ENCODE results near the gene CELF1. TPM values are rescaled to one million over a fixed set of nuclear protein-coding genes. Genes with fewer than 3 reads are reported as not detected.

The CELF1 gene
- total RNA-seq, 1 donor from 2014 or later, result 246 TPM

DNA sequence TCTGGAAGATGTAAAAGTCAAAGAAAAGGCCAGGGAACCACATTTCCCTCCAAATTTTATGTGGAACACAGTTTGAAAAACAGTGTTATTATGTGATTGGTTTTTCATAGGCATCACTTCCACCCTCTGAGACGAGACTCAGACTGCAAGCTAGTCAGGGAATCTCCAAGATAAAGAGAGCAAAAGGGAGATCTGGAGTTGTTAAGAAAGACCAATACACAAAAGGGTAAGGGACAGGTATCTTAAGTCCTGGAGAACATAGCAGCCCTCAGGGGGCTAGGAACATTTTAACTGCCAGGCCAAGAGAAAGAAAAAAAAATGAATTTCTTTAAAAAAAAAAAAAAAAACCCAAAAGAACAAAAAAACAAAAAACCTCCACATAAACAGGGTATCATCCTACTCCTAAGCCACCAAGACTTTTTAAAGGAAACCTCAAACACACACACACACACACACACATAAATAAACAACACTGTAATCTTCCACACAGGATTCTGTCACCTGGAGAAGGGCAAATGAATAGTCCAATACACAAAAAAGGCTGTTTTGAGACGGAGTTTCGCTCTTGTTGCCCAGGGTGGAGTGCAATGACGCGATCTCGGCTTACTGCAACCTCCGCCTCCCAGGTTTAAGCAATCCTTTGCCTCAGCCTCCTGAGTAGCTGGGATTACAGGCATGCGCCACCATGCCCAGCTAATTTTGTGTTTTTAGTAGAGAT is 44.5 kb downstream of the CELF1 start:
- DNase-seq, result no peak

DNA sequence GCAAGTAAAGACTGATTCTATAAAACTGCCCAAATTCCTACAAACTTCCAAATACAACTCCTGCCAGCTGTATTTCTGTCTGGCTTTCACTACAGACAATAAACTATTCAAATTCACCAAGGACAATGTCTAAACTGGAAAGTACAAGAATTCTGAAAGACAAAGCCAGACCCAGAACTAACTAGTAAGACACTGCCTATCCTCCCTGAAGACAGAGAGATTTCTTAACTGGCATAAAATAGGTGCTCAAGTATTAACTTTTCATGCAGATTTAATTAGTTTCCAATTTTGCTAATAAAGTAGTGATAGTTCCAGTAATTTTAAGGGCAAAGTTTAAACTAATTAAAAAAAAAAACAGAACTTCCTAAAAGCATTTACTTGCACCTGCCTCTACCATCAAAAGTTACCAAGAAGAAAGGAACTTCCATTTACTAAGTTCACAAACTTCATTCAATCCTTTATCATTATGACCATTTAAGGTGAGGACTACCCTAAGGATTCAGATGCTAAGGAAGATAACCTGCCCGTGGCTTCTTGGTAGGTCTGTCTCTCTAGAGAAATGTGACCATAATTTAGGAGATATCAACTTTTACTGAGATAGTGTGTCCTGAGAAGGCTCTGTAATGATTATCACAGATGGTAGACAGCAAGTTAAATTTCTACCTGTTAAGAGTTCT is 45.2 kb downstream of the CELF1 start:
- no peak for DNase-seq

DNA sequence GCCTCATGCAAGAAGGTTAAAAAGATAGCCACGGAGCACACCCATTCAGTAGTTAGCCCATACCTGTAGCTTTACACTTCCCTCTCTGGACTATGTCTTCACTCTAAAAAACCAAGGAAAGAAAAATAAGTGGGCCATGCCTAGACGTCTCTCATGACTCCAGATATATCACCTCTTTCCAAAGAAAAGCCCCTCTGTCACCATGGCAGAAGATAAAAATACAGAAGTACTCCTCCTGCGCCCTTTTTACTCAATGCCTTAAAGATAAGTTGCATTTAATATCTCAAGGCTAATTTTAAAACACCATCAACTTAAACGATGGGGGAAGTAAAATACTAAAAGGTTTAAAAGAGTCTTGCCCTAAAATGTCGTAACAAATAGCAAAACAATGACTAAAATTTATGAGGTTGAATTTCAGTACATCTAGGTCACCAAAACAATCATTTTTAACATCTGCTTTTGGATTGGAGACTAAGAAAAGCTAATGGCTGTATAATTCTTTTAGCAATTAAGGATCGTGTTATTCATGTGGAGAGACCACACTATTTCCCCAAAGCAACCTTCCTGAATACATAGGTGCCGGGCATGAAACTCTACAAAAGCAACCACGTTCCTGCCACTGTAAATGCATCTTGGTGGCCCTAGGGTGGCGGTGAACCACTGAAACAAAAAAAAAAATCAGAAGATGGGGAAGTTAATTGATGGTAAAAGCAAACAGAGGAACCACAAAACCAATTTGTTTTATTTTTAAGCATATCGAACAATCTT is 46.0 kb downstream of the CELF1 start:
- DNase-seq, result no peak

DNA sequence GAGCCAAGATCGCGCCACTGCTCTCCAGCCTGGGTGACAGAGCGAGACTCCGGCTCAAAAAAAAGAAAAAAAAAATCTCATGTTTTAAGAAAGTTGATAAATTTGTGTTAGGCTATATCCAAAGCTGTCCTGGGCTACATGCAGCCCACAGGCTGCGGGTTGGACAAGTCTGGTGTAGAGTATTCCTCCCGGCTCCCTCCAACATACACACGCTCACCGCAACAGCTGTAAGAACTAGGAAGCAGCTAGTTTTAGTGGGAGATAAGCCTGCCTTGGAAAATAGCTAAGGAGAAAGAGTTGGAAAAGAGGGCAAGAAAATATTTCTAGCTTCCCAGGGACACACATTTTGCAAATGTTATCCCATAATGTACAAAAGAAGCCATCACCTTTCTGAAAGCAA is 46.6 kb downstream of the CELF1 start:
- DNase-seq, result no peak

DNA sequence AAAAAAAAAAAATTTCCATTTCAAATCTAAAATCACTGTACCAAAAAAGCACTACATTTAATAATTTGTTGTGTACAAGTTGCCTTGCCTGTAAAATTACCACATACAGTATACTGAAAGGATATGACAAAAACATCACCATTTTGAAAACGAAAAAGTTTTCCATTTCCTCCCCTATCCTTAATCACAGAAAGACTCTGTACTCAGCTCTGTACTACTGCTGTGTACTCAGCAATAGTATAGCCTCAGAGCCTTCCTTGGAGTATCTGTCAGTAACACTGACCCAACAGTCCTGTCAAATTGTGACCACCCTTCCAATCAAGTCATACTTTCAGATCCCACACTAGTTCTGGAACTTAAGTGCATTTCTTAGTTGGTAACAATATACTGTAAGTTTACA is 48.0 kb downstream of the CELF1 start:
- DNase-seq, result no peak

DNA sequence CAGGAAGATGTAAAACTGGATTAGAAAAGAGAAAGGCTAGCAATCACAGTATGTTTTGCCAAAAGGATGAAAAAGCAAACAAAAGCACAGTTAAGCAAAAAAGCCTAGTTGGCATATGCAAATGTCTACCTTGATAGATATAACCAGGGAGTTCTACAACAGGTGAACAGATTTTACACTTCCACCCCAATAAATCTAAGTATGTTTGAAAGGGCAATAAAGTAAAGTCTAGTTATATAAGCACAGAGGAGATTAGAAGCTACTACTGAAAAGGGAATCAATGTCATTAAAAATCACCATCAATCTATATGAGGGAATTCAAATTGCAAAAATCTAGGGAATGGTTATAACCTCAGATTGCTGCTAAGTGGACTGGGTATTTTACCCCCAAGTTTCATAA is 49.7 kb downstream of the CELF1 start:
- no peak for DNase-seq

DNA sequence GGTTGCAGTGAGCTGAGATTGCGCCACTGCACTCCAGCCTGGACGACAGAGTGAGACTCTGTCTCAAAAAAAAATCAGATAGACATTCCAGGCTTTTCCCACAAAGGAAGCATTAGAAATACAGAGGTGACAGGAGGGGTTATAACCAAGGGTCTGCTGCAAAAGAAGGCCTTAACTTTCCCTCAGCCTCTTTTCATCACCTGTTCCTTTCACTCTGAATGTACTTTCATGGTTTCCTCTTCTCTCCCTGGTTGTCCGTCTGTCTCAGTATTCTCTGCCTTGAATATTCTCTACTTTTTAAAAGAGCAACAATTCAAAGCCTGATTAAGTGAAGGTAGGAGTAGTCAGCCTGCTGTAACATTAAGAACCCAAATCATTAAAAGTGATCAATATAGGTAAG is 50.2 kb downstream of the CELF1 start:
- DNase-seq, result no peak

DNA sequence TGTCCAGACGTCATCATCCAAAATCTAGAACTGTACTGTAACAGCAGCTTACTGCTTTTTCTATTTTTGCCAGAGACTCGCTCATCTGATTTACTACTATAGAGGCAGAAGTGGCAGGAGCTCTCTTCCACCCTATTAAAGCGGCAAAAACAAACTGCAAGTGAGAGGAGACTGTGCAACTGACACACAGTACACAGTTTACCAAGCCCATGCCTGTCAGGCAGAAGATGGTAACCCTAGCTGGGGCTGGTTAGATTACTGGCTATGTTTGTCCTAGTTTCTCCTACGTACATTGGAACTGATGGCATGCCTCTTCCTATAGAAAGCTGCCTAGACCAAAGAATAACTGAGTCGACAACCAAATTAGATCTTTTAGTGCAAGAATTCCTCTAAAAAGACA is 51.8 kb downstream of the CELF1 start:
- no peak for DNase-seq

DNA sequence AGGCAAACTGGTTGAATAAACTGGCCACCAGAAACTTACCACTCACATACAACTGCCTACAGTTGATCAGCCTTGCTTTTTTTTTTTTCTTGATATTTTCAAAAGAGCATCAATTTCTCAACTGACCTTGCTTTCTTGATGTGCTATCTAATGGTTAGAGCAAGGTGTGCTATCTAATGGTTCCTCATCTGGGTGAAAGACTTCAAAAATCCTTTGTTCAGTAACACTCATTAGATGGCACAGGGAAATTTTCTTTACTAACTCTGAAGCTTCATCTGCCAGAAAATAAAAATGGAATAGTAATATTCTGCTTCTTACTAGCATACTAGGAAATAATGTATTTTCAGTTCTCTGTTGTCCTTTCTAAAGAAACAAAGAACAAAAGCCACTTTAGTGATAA is 52.8 kb downstream of the CELF1 start:
- no peak for DNase-seq

DNA sequence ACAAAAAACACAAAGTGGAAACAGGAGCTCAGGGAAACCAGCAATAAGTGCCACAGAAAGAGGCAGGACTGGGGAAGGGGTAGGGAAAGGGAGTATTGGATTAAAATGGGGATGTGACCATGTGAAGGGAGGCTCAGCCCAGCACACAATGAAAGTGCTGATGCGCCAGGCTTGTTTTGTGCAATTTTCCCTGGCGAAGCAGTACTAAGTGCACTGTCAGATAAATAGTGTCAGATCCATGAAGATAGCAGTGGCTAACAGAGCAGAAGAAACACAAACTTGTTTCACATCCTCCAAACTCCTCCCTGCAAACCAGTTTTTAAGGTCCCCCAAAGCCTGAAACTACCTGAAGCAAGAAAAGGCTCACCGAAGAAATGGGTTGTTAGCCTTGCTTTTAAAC is 53.3 kb downstream of the CELF1 start:
- no peak for DNase-seq

DNA sequence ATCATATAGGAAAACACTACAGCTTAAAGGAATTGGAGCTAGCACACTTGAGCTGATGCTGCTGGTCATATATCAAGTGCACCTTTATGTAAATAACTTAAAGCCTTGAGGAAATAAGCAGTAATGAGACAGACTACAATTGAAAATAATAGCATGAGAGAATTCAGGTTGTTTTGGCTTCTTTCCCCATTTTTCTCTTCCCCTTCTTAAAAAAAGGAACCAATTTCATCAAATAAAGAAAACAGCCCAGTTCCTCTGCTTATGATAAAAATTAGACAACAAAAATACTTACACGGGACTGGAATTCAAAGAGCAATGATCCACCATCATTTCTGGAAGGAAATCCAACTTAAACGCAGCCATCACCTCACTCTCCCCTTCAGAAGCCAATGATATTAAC is 53.8 kb downstream of the CELF1 start:
- no peak for DNase-seq

DNA sequence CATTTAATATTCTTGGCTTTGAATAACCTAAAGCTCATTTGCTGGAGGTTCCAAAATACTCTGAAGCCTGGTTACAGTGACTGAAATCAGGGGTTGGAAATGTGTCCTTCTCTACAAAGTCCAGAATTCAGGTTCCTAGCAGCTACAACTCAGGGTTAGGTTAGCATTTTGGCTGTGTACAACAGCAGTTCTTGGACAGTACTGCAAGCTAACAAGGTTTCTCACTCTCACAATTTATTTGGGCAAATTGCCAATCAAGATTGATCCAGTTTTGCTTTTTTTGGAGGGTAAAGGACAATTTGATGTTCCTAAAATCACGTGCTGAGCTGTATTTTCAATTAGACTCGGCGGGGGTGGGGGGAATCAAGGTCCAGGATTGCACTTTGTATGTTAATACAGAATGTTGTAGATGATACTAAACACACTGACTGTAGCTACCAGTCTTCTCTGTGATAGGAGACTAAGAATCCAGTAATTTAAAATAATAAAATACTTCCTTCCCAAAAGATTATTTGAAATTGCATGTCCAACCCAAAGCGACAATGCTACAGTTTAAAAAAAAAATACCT is 54.3 kb downstream of the CELF1 start:
- no peak for DNase-seq

DNA sequence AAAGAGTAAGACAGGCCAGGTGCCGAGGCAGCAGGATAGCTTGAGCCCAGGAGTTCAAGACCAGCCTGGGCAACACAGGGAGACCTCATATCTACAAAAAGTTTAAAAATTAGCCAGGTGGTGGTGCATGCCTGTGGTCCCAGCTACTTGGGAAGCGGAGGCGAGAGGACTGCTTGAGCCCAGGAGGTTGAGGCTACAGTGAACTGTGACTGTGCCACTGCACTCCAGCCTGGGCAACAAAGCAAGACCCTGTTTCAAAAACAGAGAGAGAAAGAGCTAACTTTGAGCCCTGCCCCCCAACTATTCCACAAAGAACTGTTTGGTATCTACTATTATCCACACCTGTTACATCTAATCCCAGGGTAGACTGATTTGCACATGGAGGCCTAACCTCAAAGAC is 54.8 kb downstream of the CELF1 start:
- DNase-seq, result no peak

DNA sequence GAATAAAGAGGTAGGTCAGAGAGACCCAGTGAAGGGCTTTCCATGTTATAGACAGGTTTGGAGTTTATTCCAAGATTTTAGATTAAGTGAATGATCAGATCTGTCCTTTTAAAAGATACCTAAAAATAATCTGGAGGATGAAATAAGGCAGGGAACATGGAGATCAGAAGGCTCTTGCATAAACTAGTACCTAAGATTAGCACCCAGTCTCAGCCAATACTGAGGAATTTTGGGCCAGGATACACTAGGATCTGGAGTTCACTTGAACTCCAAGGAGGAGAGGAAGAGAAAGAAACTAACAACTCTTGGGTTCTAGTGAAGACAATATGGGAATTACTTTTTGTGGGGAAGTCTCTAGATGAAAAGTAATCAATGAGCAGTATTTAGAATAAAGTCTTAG is 56.1 kb downstream of the CELF1 start:
- DNase-seq, result no peak

DNA sequence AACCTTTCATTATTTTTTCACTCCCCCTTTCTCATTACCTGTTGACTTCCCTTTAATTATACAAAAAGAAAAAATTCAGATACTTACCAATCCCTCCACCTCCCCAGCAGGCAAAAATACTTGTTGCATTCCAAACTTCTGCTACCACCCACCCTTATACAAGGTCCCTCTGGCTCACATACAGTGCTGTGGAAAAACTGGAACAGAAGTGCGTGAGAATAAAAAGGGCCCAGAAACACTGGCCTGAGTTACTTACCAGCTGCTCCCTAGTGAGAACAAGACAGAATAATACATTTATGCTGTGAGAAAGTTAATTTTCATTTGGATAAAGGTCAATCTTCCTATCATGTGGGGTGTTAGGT is 57.1 kb downstream of the CELF1 start:
- DNase-seq, result no peak

DNA sequence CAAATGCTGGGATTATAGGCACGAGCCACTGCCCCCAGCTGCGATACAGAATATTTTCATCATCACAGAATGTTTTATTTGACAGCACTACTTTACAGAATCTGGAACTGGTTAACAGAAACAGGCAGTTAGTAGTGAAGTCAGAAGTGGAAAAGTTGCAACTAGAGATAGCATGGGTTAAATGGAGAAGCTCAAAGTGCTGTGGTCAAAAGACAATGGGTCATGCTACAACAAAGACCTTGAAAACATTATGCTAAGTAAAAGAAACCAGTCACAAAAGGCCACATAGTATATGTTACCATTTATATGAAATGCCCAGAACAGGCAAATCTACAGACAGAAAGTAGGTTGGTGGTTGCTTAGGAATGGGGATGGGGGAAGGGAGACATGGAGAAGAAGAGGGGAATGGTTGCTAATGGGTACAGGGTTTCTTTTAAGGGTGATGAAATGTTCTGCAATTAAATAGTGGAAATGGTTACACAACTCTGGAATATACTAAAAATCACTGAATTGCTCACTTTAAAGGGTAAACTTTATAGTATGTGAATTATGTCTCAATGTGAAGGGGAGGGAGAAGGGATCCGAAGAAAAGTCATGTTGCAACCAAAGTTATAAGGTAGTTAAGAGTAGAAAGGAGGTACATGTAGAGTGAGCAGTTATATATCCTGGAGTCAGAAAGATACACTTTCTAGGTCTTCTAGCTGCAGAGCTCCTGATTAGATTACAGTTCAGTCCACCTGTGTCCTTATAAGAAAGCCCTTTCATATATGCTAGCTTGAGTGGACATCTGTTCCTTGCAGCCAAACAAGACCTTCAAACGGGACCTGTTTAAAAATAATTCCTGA is 57.7 kb downstream of the CELF1 start:
- DNase-seq, result no peak

DNA sequence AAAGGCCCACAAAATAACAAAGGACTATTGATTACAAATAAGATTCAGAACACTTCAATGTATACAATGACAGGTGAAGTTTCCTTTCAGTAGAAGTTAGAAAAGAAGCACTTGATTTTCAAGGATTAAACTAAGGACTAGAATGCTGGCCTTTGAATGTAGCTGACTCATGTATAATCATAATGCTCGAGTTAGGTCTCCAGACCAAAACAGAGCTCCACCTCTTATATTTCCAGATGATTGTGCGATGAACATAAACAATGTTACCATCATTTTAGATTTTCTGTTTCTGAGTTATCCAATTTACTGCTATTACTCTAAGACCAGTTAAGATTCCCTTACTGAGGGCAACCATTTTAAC is 63.6 kb downstream of the CELF1 start:
- no peak for DNase-seq

DNA sequence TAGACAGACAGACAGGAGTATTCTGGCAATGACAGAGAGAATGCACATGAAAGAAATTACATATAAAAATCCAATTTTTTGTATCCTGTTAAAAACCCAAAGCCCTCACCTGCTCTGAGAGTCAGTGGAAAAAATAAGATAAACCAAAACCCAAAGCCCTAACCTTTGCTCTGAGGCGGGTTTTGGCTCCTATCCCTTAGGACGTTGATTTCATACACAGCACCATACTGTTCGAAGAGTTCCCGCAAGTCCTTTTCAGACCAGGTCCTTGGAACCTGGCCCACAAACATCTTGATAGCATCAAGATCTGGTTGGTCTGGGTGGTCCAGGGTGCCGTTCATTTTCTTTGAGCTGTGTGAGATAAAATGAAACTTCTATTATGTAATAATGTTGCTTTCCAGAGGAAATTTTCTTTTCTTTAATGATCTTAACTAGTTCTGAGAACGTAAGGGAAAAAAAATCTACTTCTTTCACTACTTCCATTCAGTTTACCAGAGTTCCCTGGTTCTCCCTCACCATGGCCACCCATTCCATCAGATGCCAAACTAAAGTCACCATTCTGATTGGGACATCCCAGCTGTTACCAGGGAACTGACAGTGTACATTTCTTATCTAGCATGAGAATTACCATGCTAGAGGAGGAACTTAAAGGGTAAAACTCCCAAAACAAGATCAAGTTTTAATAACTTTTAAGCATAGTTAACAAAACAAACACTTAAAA is 64.1 kb downstream of the CELF1 start:
- no peak for DNase-seq

DNA sequence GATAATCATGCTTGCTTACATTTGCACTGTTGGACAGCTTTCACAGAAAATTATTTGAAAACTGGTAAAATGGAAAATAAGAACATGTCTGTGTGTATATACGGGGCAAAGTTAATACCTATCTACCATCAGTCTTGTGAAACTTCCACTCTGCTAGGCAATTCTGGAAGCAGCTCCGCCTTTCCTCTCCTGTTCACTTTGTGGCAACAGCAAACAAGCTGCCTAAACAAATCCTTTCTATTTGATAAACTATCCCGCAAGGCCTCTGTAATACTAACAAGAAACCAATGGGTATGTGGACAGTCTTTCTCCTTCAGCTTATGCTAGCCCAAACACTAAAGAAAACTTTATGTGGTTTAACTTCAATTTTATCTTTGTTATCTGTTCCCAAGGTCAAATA is 64.8 kb downstream of the CELF1 start:
- no peak for DNase-seq

DNA sequence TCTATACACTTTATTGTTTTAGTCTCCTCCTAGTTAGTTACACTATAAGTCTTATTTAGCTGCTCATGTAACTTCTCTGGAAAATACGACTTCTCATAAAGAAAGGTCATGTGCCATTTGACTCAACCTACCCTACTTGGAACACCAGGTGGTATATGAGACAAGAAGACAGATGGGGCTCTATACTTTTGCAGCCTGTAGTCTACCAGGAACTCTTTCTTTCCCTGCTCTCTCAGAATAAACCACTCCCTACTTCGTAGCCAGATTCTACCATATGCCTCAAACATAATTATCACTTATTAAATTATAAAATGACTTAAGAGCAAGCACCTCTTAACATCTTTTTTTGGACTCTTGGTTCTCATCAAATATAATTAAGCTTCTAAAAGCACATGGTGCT is 65.5 kb downstream of the CELF1 start:
- no peak for DNase-seq

DNA sequence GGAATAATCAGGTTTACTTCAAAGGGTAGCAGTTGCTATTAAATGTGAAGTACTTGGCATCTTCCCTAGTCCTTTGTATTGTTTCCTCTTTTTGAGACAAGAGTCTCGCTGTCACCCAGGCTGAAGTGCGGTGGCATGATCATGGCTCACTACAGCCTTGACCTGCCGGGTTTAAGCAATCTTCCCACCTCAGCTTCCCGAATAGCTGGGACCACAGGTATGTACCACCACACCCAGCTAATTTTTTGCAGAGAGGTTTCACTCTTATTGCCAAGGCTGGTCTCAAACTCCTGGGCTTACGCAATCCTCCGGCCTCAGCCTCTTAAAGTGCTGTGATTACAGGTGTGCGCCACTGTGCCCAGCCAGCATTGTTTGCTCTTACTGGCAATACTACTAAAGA is 67.8 kb downstream of the CELF1 start:
- DNase-seq, result no peak

DNA sequence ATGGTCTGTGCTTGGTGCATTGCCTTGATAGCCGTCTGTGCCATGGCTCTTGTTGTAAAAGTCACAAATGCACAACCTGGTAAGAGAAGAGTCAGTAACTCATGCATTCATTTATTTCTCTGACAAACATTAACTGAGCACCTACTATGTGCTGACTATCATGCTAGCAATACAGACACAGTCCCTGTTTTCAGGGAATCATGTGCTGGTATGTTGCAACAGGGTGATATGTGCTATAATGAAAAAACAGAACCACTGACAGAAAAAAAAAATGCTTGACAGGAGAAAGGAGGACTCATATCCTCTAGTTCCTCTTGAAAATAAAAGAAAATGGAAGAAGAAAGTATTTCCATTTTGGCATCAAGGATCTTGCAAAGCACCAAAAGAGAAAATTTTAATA is 69.5 kb downstream of the CELF1 start:
- no peak for DNase-seq

Data from occipital lobe (tissue), 2 donors.